BJ (cell line): ENCODE measurements around the gene AGTPBP1. TPM values are rescaled to one million over a fixed set of nuclear protein-coding genes. Genes with fewer than 3 reads are reported as not detected.

ENCODE experiments used
- CTCF ChIA-PET: fragments of 350-600 bp; formaldehyde crosslinking; extraction: SDS; loops from one replicate; lab custom pipeline; 2021; ENCODE audit warnings: antibody characterized with exemption, inconsistent platforms; lab: Yijun Ruan, JAX
- POLR2A ChIA-PET: fragments of 300-600 bp; sonication (Branson Sonifier 250); formaldehyde crosslinking; extraction: SDS; loops from one replicate; lab custom pipeline; 2021; ENCODE audit warnings: antibody characterized with exemption; lab: Charles Lee
- DNase-seq: peaks from one replicate; pipeline ENCODE4 v3.0.0-alpha.2; 2011; ENCODE audit warnings: low read depth
- H3K27me3 ChIP-seq: 2 replicates; pipeline ENCODE4 v1.6.0; 2011; ENCODE audit warnings: low read length; ENCODE audit not compliant: control insufficient read depth, insufficient read depth
- H3K36me3 ChIP-seq: 2 replicates; pipeline ENCODE4 v1.5.1; 2011; ENCODE audit warnings: low read length; ENCODE audit not compliant: control insufficient read depth, insufficient read depth
- H3K4me3 ChIP-seq: 2 replicates; pipeline ENCODE4 v1.5.1; 2011; ENCODE audit warnings: low read depth, mild to moderate bottlenecking, control low read depth, low read length
- polyA plus RNA-seq: library from polyadenylated mRNA; depleted of rRNA; stranded (reverse); fragments of >200 nt; gene quantifications from 2 replicates; pipeline ENCODE4 v1.2.3, GENCODE V29; 2011
- TF ChIP-seq, protein P1 (sequence below): IDR thresholded peaks from 2 replicates; pipeline ENCODE4 v1.5.1; 2011; ENCODE audit warnings: low read depth, mild to moderate bottlenecking, control low read depth, inconsistent platforms, low read length, moderate library complexity; ENCODE audit not compliant: insufficient read depth

AGTPBP1 gene
- polyA plus RNA-seq, 1 experiment = 2.5 TPM

GRCh38 chr9:85702191-85702590 is 39.6 kb downstream of the AGTPBP1 start:
- TF ChIP-seq, protein P1, sequence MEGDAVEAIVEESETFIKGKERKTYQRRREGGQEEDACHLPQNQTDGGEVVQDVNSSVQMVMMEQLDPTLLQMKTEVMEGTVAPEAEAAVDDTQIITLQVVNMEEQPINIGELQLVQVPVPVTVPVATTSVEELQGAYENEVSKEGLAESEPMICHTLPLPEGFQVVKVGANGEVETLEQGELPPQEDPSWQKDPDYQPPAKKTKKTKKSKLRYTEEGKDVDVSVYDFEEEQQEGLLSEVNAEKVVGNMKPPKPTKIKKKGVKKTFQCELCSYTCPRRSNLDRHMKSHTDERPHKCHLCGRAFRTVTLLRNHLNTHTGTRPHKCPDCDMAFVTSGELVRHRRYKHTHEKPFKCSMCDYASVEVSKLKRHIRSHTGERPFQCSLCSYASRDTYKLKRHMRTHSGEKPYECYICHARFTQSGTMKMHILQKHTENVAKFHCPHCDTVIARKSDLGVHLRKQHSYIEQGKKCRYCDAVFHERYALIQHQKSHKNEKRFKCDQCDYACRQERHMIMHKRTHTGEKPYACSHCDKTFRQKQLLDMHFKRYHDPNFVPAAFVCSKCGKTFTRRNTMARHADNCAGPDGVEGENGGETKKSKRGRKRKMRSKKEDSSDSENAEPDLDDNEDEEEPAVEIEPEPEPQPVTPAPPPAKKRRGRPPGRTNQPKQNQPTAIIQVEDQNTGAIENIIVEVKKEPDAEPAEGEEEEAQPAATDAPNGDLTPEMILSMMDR = no peak
- Histone ChIP-seq H3K4me3 (no peak overlapping the region), H3K27me3 (no peaks in the 10 kb centered on the region), H3K36me3 (no peaks in the 10 kb centered on the region)
- POLR2A ChIA-PET = no interaction called here
- DNase-seq = no peak
- CTCF ChIA-PET = no interaction called here

DNA sequence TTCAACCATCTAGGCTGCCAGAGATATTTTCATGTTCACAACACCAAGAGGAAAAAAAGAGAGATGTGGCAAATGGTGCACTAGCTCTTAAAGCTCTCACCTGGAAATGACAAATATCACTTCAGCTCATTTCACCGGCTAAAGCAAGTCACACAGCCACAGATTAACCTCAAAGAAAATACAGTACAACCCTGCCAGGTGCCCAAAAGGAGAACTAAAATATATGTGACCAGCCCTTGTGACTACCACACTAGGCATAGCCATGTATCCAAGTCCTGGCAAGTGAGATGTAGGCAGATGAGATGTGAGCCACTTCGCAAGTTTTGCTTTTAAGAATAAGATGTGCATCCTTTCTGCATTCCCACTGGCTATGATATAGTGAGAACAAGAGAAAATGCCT is 41.4 kb downstream of the AGTPBP1 start:
- ChIA-PET CTCF (no interaction called here), POLR2A (no interaction called here)
- Histone ChIP-seq H3K4me3 (no peak overlapping the region), H3K27me3 (no peaks in the 10 kb centered on the region), H3K36me3 (no peaks in the 10 kb centered on the region)
- TF ChIP-seq, protein P1 = no peak
- no peak for DNase-seq

- ChIA-PET CTCF (no interaction called here), POLR2A (no interaction called here)
- DNase-seq = no peak
- Histone ChIP-seq H3K4me3 (no peak overlapping the region), H3K27me3 (no peaks in the 10 kb centered on the region), H3K36me3 (no peaks in the 10 kb centered on the region)
- TF ChIP-seq, protein P1 = no peak
These were observed 53.4 kb downstream of the AGTPBP1 start for GRCh38 chr9:85688361-85688760.

DNA sequence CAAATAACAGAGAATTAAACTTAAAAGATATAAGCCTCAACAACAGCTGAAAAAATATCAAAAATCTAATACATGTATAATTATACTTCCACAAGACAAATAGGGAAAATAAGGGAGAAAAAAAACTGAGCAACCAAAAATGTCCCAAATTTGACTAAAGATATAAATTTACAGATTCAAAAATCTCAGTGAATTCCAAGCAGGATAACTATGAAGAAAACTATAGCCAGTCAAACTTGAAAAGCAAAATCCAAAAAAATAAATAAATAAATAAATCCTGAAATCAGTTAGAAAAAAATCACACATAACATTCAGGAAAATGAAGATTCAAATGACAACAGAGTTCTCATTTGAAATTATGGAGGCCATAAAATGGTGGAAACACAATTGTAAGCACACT is 56.7 kb downstream of the AGTPBP1 start:
- Histone ChIP-seq H3K27me3 (no peaks in the 10 kb centered on the region), H3K4me3 (no peak overlapping the region), H3K36me3 (no peaks in the 10 kb centered on the region)
- DNase-seq = no peak
- TF ChIP-seq, protein P1 = no peak
- ChIA-PET POLR2A (no interaction called here), CTCF (no interaction called here)

- POLR2A ChIA-PET = no interaction called here
- no peak for DNase-seq
- no peaks in the 10 kb centered on the region for H3K27me3 ChIP-seq
- H3K36me3 ChIP-seq = no peaks in the 10 kb centered on the region
- no peak overlapping the region for H3K4me3 ChIP-seq
- CTCF ChIA-PET = no interaction called here
- TF ChIP-seq, protein P1 = no peak
These were observed 65.0 kb downstream of the AGTPBP1 start for GRCh38 chr9:85676790-85677189.
